HG03342 (cell line): ENCODE measurements around the gene PALLD.
A peak's percentile ranks its signal among the peaks of the same experiment; 100 is the strongest.
"Not testable (repeated sequence)": the region's sequence is repeated elsewhere in the genome, so short reads cannot be mapped to it uniquely, and the experiment has no call there.

Source experiments
- ATAC-seq: cut with Tn5 transposase; IDR thresholded peaks from one replicate; pipeline ENCODE4 v1.9.1; 2021; ENCODE audit warnings: mild to moderate bottlenecking, moderate library complexity; ENCODE audit not compliant: unreplicated experiment

PALLD gene

DNA sequence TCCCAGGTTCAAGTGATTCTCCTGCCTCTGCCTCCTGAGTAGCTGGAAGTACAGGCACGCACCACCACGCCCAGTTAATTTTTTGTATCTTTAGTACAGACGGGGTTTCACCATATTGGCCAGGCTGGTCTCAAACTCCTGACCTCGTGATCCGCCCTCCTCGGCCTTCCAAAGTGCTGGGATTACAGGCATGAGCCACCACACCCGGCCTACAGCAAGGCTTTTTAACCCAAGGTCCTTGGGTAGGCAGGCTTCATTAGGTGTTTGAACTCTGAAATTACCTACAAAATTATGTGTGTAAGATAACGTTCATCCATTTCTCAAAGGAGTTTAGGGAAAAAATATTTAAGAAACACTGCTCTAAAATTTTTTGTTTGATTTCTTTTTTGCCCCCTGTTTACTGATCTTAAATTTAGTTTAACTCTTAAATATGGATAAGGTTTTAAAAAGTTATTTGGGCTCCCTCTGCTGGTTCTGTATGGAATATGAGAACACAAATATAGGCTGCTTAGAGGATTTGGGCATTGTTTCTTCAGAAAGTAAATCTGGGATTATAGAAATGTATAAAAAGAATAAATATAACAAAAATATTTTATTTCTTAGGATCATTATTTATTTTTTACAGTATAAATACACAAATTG lies 420.4 kb downstream of the PALLD start:
- no peak for ATAC-seq

DNA sequence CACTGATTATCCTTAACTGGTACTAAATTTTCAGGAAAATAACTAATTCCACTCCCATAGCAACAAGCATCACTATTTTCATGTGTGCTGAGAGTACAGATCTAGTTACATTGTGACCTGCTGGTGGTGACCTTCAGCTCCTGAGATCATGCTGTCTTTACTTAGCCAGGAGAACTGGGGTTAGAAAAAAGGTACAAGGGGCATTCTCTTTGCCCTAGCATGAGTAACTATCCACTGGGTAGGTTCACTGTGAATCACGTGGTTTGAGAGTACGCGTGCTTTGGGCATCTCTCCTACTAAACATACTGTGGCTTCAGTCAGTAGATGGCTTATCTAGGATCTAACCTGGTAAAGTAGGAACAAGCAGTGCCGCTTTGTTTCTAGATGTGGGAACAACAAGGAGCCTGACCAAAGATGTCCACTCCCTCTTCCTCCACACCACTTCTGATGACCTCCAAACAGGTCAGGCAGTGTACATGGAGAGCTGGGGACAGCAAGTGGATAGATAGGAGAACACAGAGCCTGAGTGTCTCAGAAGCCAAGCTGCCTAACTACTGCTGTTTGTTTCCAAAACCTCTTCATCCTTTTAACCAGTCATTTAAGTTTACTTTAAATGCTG lies 423.0 kb downstream of the PALLD start:
- ATAC-seq, result no peak

DNA sequence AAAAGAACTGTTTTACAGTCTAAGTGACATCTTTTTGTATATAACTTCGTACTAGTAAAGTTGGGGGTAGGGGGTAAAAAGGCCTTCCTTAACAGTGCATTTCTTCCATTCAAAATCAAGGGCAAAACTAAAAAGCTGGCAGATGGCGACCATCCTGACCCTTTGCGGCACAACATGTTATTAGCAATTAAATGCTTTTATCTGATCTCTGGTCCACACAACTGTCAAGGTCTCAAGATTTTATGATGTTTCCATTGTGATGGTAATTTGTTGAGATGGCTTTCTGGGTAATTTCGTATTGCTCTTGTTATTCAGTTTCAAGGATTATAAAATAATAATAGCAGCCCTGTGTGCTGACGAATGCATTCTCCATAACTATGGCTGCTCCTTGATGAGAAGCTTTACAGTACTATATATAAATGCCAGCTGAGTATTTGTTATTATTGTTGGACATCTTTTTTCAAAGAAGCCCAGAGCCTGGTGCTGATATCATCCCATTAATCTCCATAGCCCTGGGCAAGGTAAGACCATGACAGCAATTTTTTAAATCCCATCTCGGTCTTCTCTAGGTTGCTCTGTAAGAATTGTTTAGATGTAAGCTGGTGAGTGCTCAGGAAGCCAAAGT lies 423.7 kb downstream of the PALLD start:
- no peak for ATAC-seq

DNA sequence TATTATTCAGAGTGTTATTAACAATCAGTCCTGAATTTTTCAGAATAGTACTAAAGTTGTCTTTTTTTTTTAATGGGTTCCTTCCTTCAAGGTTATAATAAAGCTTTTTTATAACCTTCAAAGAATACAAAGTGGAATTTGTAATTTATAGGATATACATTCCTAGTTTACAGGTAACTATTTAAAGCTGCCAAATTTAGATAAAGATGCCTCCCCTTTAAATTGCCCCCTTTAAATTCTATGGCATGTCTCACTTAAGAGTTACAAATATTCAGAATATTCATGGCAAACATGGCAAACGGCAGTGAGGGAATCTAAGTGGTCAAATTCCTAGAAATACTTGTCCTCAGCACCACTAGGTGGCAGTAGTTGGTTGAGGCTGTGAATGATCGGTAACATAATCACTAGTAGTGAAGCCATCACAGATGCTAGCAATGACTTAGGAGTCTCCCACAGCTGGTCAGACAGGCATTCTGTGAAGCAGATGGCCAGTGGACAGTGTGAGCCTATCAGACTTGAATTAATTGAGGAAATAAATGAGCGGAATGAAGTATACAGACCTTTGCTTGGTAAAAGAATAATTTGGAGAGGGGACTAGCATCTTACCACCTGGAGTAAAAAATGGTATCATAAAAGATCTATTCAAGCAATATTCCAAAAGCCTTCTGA lies 426.8 kb downstream of the PALLD start:
- ATAC-seq, result peak; percentile 71

DNA sequence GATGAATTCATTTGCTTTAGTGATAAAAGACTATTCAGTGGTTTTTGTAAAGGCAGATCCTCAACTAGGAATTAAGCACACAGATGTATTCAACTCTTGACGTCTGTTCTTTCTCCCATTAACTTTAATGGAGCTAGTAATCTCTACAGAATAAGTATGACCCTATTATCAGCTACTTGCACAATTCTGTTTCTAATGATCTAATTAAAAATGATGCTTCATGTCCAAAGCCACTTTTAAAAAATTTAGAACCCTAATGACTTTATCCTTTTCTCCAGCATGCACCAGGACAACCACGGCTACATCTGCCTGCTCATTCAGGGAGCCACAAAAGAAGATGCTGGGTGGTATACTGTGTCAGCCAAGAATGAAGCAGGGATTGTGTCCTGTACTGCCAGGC lies 427.8 kb downstream of the PALLD start:
- no peak for ATAC-seq

DNA sequence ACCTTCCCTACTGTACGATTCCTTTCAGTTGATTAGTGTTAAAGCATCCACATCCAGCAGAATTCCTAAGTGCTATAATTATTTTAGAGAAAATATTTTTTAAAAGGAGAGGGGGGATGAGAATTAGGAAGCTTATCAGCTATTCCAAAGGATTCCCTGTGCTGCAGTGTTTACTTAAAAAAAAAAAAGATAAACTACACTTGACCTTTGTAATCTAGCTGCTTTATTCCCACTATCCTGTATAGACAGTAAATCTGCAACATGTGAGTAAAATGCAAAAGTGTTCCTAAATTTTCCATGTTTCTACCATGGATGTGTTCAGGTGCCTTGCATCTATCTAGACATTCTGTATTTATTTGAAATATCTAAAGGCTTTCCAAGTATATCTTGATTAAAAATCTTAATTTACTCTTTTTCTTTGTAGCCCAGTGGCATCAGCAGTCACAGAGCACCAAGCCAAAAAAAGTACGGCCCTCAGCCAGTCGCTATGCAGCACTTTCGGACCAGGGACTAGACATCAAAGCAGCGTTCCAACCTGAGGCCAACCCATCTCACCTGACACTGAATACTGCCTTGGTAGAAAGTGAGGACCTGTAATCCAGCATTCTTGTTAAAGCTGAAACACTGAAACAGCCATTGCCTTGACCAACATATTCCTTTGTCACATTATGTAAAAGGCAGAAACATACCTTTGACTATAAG lies 429.1 kb downstream of the PALLD start:
- ATAC-seq, result no peak

DNA sequence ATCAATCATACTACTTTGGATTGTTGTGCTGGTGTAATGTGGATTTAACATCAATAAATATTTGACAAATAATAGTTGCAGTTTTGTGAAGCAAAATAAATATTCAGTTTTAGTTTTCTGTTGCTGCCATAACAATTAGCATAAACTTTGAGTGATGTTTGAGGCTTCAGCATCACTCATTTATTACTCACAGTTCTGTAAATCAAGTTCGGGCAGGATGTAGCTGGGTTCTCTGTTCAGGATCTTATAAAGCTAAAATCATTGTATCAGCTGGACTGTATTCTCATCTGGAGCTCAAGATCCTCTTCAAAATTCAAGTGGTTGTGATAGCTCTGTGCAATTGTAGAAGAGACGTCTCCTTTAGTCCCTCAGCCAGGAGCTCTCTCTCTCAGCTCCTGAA lies 431.5 kb downstream of the PALLD start:
- ATAC-seq, result no peak

DNA sequence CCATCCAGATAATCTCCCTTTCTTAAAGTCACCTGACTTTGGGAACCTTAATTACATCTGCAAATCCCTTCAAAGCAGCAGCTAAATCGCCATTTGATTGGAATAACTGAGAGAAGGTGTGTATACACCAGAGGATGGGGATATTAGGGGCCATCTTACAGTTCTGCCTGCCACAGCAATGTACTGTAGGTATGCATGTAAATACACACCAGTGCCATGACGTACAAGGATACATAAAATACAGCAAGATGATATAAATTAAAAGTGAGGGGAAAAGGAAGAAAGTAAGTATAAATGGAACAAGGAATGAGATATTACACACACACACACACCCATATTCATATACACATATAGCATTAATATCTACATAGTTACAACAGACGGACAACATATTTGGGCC lies 432.0 kb downstream of the PALLD start:
- no peak for ATAC-seq

DNA sequence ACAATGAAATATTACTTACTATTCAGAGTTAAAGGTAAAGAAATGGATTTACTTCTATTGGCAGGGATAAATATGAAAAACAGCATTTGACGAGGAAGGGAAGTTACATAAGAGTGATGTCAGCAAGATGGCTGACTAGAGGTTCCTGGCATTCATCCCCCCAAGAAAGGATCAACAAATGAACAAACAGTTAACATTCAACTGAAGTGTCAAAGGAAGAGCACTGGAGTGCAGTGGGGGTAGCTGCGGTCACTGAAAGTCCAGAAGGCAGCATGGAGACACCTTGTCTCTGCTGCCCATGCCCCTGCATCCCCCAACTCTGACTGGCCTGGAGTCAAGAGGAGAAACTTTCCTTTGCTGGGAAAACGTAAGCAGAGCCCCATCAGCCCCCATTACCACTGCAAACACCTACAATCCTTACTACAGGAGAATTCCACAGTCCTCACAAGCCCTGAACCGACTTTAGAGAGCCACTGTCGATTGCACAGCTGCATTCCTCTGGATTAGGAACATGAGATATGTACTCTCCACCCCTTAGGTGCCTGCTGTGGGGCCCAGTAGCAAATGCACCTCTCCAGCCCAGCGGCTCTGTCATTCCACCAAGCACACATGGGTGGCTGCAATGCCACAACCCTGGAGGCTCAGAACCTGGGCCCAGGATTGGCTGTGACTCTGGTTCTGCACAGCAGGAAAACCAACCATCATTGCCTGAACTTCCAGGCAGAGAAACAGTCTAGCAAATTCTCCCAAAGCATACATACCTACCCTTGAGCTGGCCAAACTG lies 433.8 kb downstream of the PALLD start:
- ATAC-seq, result no peak

DNA sequence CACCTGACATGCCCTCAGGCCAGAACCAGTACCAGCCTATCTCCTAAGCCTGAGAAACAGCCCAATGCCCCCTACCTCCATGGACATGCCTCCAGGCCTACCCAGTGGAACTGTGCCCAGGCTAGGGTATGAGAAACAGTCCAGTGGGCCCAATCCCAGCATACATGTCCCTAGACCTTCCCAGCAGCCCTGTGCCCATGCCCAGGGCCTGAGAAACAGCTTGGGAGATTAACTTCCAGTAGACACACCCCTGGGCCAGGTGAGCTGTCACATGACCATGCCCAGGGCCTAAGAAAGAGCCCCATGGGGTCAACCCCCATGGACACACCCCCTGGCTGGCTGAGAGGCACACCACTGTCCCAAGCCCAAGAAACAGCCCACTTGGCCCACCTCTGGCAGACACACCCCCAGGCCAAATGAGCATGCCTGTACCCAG lies 434.4 kb downstream of the PALLD start:
- ATAC-seq, result no peak

DNA sequence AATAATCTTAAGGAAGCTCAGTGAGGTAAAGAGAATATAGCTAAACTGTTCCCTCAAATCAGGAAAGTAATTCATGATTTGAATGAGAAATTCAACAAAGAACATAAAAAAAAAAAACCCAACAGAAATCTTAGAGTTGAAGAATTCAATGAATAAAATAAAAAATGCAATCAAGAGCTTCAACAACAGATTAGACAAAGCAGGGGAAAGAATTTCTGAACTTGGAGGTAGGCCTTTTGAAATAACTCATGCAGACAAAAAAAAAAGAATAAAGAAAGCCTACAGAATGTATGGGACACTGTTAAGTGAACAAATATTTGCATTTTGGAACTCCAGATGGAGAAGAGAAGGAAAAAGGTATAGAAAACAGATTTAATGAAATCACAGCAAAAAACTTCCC lies 435.3 kb downstream of the PALLD start:
- ATAC-seq, result no peak

DNA sequence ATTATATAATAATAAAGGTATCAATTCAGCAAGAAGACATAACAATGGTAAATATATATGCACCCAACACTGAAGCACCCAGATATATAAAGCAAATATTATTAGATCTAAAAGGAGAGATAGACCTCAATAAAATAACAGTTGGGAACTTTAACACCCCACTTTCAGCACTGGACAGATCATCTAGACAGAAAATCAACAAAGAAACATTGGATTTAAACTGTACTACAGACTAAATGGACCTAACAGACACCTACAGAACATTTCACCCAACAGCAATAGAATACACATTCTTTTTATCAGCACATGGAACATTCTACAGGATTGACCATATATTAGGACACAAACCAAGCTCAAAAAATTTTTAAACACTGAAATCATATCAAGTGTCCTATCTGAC lies 436.6 kb downstream of the PALLD start:
- ATAC-seq, result no peak

DNA sequence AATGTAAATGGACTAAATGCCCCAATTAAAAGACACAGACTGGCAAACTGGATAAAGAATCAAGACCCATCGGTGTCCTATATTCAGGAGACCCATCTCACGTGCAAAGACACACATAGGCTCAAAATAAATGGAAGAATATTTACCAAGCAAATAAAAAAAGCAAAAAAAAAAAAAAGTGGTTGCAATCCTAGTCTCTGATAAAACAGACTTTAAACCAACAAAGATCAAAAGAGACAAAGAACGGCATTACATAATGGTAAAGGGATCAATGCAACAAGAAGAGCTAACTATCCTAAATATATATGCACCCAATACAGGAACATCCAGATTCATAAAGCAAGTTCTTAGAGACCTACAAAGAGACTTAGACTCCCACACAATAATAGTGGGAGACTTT lies 440.6 kb downstream of the PALLD start:
- not testable (repeated sequence) for ATAC-seq

DNA sequence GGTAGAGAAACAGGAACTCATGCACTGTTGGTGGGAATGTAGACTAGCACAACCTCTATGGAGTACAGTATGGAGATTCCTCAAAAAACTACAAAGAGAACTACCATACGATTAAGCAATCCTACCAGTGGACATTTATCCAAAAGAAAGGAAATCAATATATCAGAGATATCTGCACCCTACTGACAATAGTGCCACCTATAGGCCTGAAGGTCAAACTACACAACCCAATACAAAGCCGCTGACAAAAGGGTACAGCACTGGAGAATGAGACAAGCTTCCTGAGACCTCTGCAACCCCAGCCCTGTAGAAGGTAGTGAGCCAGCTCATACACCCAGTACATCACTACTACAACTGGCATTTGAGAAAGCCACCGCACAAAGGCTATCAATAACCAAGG lies 446.1 kb downstream of the PALLD start:
- peak; percentile 64 for ATAC-seq

DNA sequence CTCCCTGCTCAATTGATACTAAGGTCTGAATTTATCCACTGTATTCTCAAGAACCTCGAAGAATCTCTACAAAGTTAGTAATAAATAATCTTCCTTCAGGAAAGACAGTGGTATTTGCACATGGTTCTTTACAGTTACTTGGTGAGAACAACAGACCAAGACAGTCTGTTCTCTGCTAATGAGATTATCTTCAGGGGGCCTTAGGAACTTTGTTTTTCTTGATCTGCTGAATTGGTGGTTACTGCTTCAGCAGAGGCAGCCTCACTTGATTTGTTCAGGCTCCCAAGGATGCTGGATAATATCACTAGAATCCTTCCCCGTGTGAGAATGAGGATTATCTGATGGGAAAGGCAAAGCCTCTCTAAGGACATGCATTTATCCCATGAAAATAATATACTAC lies 448.4 kb downstream of the PALLD start:
- ATAC-seq, result no peak

DNA sequence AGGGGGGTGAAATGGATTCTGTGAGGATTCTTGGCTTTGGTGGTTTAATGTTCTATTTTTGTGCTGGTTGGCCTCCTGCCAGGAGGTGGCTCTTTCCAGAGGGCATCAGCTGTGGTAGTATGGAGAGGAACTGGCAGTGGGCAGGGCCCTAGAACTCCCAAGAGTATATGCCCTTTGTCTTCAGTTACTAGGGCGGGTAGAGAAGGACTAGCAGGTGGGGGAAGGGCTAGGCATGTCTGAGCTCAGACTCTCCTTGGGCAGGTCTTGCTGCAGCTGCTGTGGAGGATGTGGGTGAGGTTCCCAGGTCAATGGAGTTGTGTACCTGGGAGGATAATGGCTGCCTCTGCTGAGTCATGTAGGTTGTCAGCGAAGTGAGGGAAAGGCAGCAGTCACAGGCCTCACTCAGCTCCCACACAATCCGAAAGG lies 456.0 kb downstream of the PALLD start:
- ATAC-seq, result not testable (repeated sequence)

DNA sequence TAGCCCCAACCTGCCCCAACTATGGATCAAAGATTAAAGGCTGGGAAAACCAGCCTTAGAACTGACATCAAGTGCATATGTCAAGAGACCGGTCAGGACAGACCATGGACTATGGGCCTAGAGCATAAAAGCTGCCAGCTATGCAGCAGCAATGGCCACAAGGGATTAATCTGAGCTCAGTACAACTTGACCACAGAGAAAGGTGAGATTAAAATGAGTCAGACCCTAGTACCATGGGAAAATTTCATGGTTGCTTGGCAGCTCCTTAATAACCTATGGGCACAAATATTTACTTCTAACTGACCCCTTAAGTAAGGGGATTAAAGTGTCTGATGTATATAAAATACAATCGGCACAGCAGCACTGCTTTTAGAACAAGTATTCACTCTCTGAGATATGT lies 458.8 kb downstream of the PALLD start:
- no peak for ATAC-seq

DNA sequence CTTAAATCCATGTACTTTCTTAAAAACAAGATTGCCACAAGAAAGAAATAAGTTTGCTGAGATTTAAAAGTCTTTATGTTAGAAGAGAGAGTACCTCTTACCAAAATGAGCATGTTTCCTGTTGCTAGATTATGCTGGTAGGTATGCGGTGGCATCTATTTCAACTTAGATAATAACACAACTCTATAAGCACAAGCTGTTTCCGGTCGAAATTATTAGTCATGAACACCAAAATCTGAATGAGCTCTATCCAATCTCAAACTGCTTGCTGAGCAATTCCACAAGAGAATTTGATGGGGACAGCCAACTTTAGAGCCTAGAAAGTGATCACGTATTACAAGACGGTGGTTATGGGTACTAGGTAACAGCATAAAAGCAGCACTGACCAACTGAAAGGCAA lies 463.9 kb downstream of the PALLD start:
- no peak for ATAC-seq

DNA sequence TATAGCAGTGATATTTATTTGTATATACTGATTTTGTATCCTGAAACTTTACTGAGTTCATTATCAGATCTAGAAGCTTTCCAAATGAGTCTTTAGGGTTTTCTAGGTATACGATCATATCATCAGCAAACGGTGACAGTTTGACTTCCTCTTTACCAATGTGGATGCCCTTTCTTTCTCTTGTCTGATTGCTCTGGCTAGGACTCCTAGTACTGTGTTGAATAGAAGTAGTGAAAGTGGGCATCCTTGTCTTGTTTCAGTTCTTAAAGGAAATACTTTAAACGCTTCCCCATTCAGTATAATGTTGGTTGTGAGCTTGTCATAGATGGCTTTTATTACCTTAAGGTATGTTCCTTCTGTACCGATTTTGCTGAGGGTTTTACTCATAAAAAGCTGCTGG lies 475.7 kb downstream of the PALLD start:
- ATAC-seq, result no peak
